Body of pancreas (tissue), 4 donors: ENCODE results near the gene TRIOBP.

Source experiments
- CTCF ChIP-seq, 7 experiments: fragments of 450-650 bp in 4 of 7; fragments of 200-600 bp in 3 of 7; sonication (generic) in 3 of 7; IDR thresholded peaks; one replicate each; pipeline ENCODE4 v1.5.1; 2016 to 2019; ENCODE audit warnings: antibody characterized with exemption in 7 of 7
- POLR2A ChIP-seq, 3 donors: fragments of 450-650 bp; IDR thresholded peaks; one replicate each; pipeline ENCODE4 v1.6.1; 2016; ENCODE audit warnings: antibody characterized with exemption in 3 of 3, mild to moderate bottlenecking in 2 of 3

GRCh38 chr22:37705205-37705604, 8.4 kb downstream of the TRIOBP start:
- TF ChIP-seq CTCF (IDR thresholded peaks at IDR 0.05): no peak
- TF ChIP-seq POLR2A (IDR thresholded peaks at IDR 0.05): no peak
